ENCODE data around the gene IL17F.

The IL17F gene

DNA sequence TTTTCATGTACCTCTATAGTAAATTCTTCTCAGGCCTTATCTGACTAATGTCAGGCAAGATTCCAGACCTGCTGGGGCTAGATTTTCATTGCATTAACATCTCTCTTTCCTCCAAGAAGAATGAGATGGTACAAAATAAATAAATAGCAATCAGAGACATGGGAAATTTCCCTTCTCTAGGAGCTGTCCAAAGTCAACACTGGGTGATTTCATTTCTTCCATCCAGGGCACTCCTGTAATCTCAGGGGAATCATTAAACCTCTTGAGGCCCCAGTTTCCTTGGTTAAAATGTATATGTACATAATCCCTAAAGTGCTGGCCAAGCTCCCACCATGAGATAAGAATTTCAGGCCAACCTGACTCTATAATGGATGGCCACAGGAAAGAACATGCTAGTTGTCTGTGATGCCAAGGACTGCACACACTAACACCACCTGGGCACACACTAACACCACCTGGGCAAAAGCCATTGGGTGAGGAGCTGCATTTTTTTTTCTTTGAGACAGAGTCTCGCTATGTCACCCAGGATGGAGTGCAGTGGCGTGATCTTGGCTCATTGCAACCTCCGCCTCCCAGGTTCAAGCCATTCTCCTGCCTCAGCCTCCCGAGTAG is 912 bp downstream of the IL17F start:
- H4K8ac ChIP-seq (ENCODE audit: low read depth, low read length) = no peak overlapping the region
- H3K4me3 ChIP-seq (ENCODE audit: low read length) = no peak overlapping the region
- H3K36me3 ChIP-seq (ENCODE audit: control insufficient read depth, insufficient read depth, low read length) = no peaks in the 10 kb centered on the region
- DNase-seq = no peak
- no peaks in the 10 kb centered on the region for H3K27me3 ChIP-seq (ENCODE audit: insufficient read depth, low read length, poor library complexity)
- H2AK5ac ChIP-seq (ENCODE audit: low read length) = no peak overlapping the region
- no peak overlapping the region for H2BK15ac ChIP-seq (replicated peaks; ENCODE audit: low read depth)
- H4K5ac ChIP-seq (ENCODE audit: low read length) = no peak overlapping the region
- no peaks in the 10 kb centered on the region for H3K79me2 ChIP-seq (ENCODE audit: control insufficient read depth, insufficient read depth, low read length)
- H3K9ac ChIP-seq (ENCODE audit: low read length) = no peak overlapping the region
- no peak overlapping the region for H3K4ac ChIP-seq (ENCODE audit: low read depth, low read length)
- H3K4me2 ChIP-seq (ENCODE audit: low read length) = no peak overlapping the region
- H3K79me1 ChIP-seq (ENCODE audit: low read length) = no peaks in the 10 kb centered on the region
- no peak overlapping the region for H3K18ac ChIP-seq (ENCODE audit: low read length)
- no peaks in the 10 kb centered on the region for H3K4me1 ChIP-seq (ENCODE audit: control insufficient read depth, low read depth, low read length)
- no peak overlapping the region for H3K56ac ChIP-seq (ENCODE audit: low read length)
- no CpG with 5 or more reads among the region's 4 CpGs for WGBS (ENCODE audit: extremely low coverage, insufficient coverage, low lambda C conversion rate)
- H3K27ac ChIP-seq (ENCODE audit: low read depth, low read length) = no peak overlapping the region
- no peak overlapping the region for H3K23ac ChIP-seq (ENCODE audit: low read length)
- no peak overlapping the region for H2BK5ac ChIP-seq (ENCODE audit: low read length)
- H2BK120ac ChIP-seq (ENCODE audit: low read depth, low read length) = no peak overlapping the region

DNA sequence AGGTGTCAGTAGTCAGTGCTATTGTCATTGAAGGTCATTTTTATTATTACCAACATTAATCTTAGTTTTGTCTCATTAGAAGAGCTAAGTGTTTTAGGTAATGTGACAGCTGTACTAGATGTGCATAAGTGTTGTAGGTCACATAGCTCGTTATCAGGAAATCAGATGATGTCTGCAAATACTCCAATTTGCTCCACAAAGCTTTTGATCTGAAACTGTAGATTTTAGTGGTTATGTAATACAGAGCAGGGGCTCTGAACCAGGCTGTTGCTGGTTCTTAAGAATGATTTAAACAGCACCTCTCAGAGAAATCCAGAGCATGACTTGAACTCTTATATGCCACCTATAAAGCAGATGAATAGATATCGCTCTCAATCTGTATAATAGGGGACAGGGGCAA is 2.5 kb downstream of the IL17F start:
- H3K9ac ChIP-seq (ENCODE audit: low read length) = no peak overlapping the region
- H3K23ac ChIP-seq (ENCODE audit: low read length) = no peak overlapping the region
- H4K5ac ChIP-seq (ENCODE audit: low read length) = no peak overlapping the region
- H3K79me2 ChIP-seq (ENCODE audit: control insufficient read depth, insufficient read depth, low read length) = no peaks in the 10 kb centered on the region
- no peak overlapping the region for H3K4me3 ChIP-seq (ENCODE audit: low read length)
- no peak for DNase-seq
- no peak overlapping the region for H2BK15ac ChIP-seq (replicated peaks; ENCODE audit: low read depth)
- no peak overlapping the region for H3K4ac ChIP-seq (ENCODE audit: low read depth, low read length)
- H3K56ac ChIP-seq (ENCODE audit: low read length) = no peak overlapping the region
- H3K27me3 ChIP-seq (ENCODE audit: insufficient read depth, low read length, poor library complexity) = no peaks in the 10 kb centered on the region
- H3K4me2 ChIP-seq (ENCODE audit: low read length) = no peak overlapping the region
- H4K8ac ChIP-seq (ENCODE audit: low read depth, low read length) = no peak overlapping the region
- no peaks in the 10 kb centered on the region for H3K36me3 ChIP-seq (ENCODE audit: control insufficient read depth, insufficient read depth, low read length)
- no peaks in the 10 kb centered on the region for H3K79me1 ChIP-seq (ENCODE audit: low read length)
- no peak overlapping the region for H2AK5ac ChIP-seq (ENCODE audit: low read length)
- H3K4me1 ChIP-seq (ENCODE audit: control insufficient read depth, low read depth, low read length) = no peaks in the 10 kb centered on the region
- H2BK120ac ChIP-seq (ENCODE audit: low read depth, low read length) = no peak overlapping the region
- H3K18ac ChIP-seq (ENCODE audit: low read length) = no peak overlapping the region
- H2BK5ac ChIP-seq (ENCODE audit: low read length) = no peak overlapping the region
- WGBS (ENCODE audit: extremely low coverage, insufficient coverage, low lambda C conversion rate) = no CpG with 5 or more reads among the region's 2 CpGs
- no peak overlapping the region for H3K27ac ChIP-seq (ENCODE audit: low read depth, low read length)

DNA sequence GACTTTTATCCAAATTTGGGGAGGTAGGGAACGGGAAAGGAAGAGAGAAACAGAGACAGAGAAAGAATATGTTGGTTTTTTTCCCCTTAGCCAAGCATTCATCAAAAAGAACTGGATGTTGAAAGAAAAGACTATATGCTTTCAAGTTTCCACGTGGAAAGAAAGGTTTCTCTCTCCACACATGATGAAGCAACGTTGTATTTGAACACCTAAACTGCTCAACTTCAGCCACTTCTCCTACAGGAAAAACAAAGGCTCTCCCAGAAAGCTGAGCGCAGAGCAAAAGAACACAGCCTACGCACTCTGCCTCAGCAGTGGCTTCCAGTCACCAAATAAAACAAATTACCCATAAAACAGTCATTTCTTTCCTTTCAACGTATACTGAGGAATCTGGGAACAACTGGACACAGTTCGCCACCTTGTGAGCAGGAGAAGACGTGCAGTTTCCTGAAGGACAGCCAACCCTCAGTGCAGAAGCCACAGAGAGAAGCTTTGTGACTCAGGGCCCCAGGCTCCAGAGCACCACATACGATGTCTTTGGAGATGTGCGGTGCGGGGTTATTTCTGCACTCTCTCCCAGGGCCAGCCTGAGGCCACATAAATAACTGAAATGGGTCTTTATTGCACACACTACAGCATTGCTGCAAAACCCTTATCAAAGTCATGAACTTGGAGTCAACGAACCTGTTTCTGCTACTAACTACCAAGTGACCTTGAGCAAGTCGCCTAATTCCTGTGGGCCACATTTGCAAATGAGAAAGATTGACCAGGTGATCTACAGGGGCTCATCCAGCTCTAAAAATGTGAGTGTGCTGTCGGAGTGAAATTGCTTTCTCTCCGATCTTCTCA is 10.1 kb downstream of the IL17F start:
- Histone ChIP-seq H3K56ac (ENCODE audit: low read length) (no peak overlapping the region), H2BK120ac (ENCODE audit: low read depth, low read length) (no peak overlapping the region), H3K4ac (ENCODE audit: low read depth, low read length) (no peak overlapping the region), H3K4me1 (ENCODE audit: control insufficient read depth, low read depth, low read length) (no peaks in the 10 kb centered on the region), H2BK5ac (ENCODE audit: low read length) (no peak overlapping the region), H3K4me2 (ENCODE audit: low read length) (no peak overlapping the region), H3K79me1 (ENCODE audit: low read length) (no peaks in the 10 kb centered on the region), H4K8ac (ENCODE audit: low read depth, low read length) (no peak overlapping the region), H3K27ac (ENCODE audit: low read depth, low read length) (no peak overlapping the region), H3K9ac (ENCODE audit: low read length) (no peak overlapping the region), H3K23ac (ENCODE audit: low read length) (no peak overlapping the region), H3K27me3 (ENCODE audit: insufficient read depth, low read length, poor library complexity) (no peaks in the 10 kb centered on the region), H3K79me2 (ENCODE audit: control insufficient read depth, insufficient read depth, low read length) (no peaks in the 10 kb centered on the region), H2BK15ac (replicated peaks; ENCODE audit: low read depth) (no peak overlapping the region), H3K4me3 (ENCODE audit: low read length) (no peak overlapping the region), H4K5ac (ENCODE audit: low read length) (no peak overlapping the region), H3K36me3 (ENCODE audit: control insufficient read depth, insufficient read depth, low read length) (no peaks in the 10 kb centered on the region), H3K18ac (ENCODE audit: low read length) (no peak overlapping the region), H2AK5ac (ENCODE audit: low read length) (no peak overlapping the region)
- DNase-seq = peak; percentile 80
- no CpG with 5 or more reads among the region's 15 CpGs for WGBS (ENCODE audit: extremely low coverage, insufficient coverage, low lambda C conversion rate)

DNA sequence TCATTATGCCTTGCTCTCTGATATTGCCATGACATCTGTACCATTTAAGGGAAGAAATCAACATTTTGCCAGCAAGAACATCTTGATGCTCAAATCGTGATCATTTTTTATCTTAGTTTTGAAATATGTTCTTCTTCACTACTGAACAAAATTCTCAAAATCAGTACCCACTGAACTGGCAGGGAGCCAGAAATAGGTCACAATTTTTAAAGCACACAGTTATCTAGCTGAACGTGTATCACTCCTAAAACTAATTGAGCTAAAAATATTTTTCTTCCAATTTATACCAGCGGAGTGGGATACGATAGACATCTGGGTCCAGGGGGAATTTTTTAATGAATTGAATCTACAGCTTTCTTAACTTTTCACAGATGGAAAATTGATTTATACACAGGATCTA is 11.3 kb downstream of the IL17F start:
- no peak overlapping the region for H3K56ac ChIP-seq (ENCODE audit: low read length)
- no peak overlapping the region for H2AK5ac ChIP-seq (ENCODE audit: low read length)
- no peak overlapping the region for H3K23ac ChIP-seq (ENCODE audit: low read length)
- H3K18ac ChIP-seq (ENCODE audit: low read length) = no peak overlapping the region
- no peak overlapping the region for H4K5ac ChIP-seq (ENCODE audit: low read length)
- no peak overlapping the region for H2BK120ac ChIP-seq (ENCODE audit: low read depth, low read length)
- no peaks in the 10 kb centered on the region for H3K79me1 ChIP-seq (ENCODE audit: low read length)
- no peak overlapping the region for H2BK15ac ChIP-seq (replicated peaks; ENCODE audit: low read depth)
- no peak overlapping the region for H4K8ac ChIP-seq (ENCODE audit: low read depth, low read length)
- no peak overlapping the region for H2BK5ac ChIP-seq (ENCODE audit: low read length)
- H3K4ac ChIP-seq (ENCODE audit: low read depth, low read length) = no peak overlapping the region
- no peak overlapping the region for H3K27ac ChIP-seq (ENCODE audit: low read depth, low read length)
- no peaks in the 10 kb centered on the region for H3K79me2 ChIP-seq (ENCODE audit: control insufficient read depth, insufficient read depth, low read length)
- no peaks in the 10 kb centered on the region for H3K4me1 ChIP-seq (ENCODE audit: control insufficient read depth, low read depth, low read length)
- H3K4me3 ChIP-seq (ENCODE audit: low read length) = no peak overlapping the region
- H3K9ac ChIP-seq (ENCODE audit: low read length) = no peak overlapping the region
- no peaks in the 10 kb centered on the region for H3K27me3 ChIP-seq (ENCODE audit: insufficient read depth, low read length, poor library complexity)
- no peaks in the 10 kb centered on the region for H3K36me3 ChIP-seq (ENCODE audit: control insufficient read depth, insufficient read depth, low read length)
- H3K4me2 ChIP-seq (ENCODE audit: low read length) = no peak overlapping the region
- WGBS (ENCODE audit: extremely low coverage, insufficient coverage, low lambda C conversion rate) = no CpG with 5 or more reads among the region's 4 CpGs
- no peak for DNase-seq

DNA sequence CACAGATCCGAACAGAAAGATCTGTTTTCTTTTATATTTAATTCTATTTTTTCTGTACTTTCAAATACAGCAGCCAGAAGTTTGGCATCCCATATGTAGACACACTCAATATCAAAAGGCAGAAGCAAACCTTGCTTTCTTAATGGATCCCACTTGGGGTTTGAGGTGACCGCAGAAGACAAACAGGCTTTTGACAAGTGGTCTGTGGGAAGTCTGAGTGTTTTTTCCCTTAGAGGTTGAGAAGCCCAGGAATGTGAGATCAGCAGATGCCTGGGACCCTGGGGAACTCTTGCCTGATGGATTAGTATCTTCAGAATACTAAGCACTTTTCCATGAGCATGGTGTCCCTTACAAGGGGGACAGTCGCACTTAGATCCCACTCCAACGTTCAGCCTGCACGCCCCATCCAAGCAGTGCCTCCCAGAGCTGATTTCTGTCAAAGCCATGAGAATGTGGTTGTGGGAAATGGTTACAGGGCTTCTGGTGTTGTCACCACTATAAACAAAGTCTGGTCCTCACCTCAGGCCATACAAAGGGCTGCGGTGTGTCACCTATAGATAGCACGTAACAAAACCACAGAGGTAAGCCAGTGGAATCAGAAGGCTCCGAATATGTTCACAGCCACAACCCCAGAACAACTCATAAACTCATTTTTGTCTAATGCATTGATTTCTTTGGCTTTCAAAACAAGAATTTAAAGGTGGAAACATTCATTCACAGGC is 12.7 kb downstream of the IL17F start:
- H3K4me2 ChIP-seq (ENCODE audit: low read length) = no peak overlapping the region
- no peaks in the 10 kb centered on the region for H3K4me1 ChIP-seq (ENCODE audit: control insufficient read depth, low read depth, low read length)
- H3K36me3 ChIP-seq (ENCODE audit: control insufficient read depth, insufficient read depth, low read length) = no peaks in the 10 kb centered on the region
- no peak overlapping the region for H3K9ac ChIP-seq (ENCODE audit: low read length)
- no peak overlapping the region for H3K4me3 ChIP-seq (ENCODE audit: low read length)
- no peak for DNase-seq
- no peaks in the 10 kb centered on the region for H3K79me2 ChIP-seq (ENCODE audit: control insufficient read depth, insufficient read depth, low read length)
- no CpG with 5 or more reads among the region's 8 CpGs for WGBS (ENCODE audit: extremely low coverage, insufficient coverage, low lambda C conversion rate)
- no peak overlapping the region for H2BK5ac ChIP-seq (ENCODE audit: low read length)
- no peak overlapping the region for H4K5ac ChIP-seq (ENCODE audit: low read length)
- no peak overlapping the region for H2BK15ac ChIP-seq (replicated peaks; ENCODE audit: low read depth)
- no peak overlapping the region for H2AK5ac ChIP-seq (ENCODE audit: low read length)
- H3K56ac ChIP-seq (ENCODE audit: low read length) = no peak overlapping the region
- no peak overlapping the region for H4K8ac ChIP-seq (ENCODE audit: low read depth, low read length)
- H3K79me1 ChIP-seq (ENCODE audit: low read length) = no peaks in the 10 kb centered on the region
- no peak overlapping the region for H3K4ac ChIP-seq (ENCODE audit: low read depth, low read length)
- no peak overlapping the region for H3K23ac ChIP-seq (ENCODE audit: low read length)
- no peak overlapping the region for H3K27ac ChIP-seq (ENCODE audit: low read depth, low read length)
- H3K18ac ChIP-seq (ENCODE audit: low read length) = no peak overlapping the region
- H3K27me3 ChIP-seq (ENCODE audit: insufficient read depth, low read length, poor library complexity) = no peaks in the 10 kb centered on the region
- no peak overlapping the region for H2BK120ac ChIP-seq (ENCODE audit: low read depth, low read length)
